ENCODE measurements around the gene CHSY1. TPM values are rescaled to one million over a fixed set of nuclear protein-coding genes. Genes with fewer than 3 reads are reported as not detected.

The CHSY1 gene
- total and polyA plus RNA-seq, 2 of the 4 experiments (the other 2 are of a cell fraction): 40.9 to 53.2 TPM

DNA sequence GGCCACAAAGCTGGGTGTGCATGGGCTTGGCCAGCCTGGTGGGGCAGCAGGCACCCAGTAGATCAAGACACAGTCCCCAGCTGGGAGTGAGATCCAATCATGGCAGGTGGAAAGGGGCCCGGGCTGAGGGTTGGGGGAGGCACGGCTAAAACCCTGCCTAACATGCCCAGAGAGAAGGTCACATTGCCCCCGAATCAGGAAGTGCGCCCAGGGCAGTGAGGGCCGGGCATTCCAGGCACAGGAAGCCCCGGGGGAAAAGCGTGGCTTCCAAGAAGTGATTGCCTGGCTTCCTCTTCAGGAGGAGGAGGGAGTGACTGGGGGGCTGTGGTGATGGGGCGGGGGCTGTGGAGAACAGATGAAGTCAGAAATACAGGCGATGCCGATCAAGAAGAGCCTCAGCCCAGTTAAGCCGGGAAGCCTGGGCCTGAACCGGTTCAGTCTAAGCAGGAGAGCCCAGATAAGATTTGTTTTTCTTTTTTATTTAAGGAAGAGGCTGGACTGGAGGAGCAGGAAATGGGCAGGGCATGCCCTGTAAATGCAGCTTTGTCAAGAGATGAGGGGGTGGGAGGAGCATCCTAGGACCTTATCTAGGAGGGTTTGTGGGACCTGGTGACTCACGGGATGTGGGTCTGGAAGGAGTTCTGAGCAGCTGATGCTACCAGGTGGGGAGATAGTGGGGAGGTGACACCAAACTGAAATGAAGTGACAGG lies 83.9 kb downstream of the CHSY1 start:
- Histone ChIP-seq H3K4ac (ENCODE audit: low read depth, low read length) (peak overlapping the region; percentile 62), H2AK5ac (ENCODE audit: low read depth, low read length) (peak overlapping the region; percentile 98), H3K9me1 (ENCODE audit: insufficient read depth, low read length) (peaks cover 33% of the 10 kb centered on the region), H4K8ac (ENCODE audit: low read depth in 2 of 2, low read length in 2 of 2) (peak overlapping the region; percentile 63 to 79), H2AK9ac (replicated peaks; ENCODE audit: low read depth, low read length, poor library complexity) (peak overlapping the region; percentile 65), H4K20me1 (ENCODE audit: insufficient read depth, low read length) (peaks cover 6% of the 10 kb centered on the region; the same call in 1 of the 2 replicates), H4K91ac (ENCODE audit: insufficient read depth, low read depth, low read length) (peak overlapping the region; percentile 71), H3K36me3 (ENCODE audit: control insufficient read depth, insufficient read depth, low read length) (no peaks in the 10 kb centered on the region), H3K9ac (ENCODE audit: low read depth, low read length) (peak overlapping the region; percentile 33; the same call in 1 of the 2 replicates), H2AFZ (replicated peaks; ENCODE audit: low read length, poor library complexity) (peak overlapping the region; percentile 79), H3K18ac (ENCODE audit: low read depth, low read length) (peak overlapping the region; percentile 68), H3K27me3 (ENCODE audit: control insufficient read depth, insufficient read depth, low read length) (no peaks in the 10 kb centered on the region), H2BK20ac (ENCODE audit: low read depth, low read length) (peak overlapping the region; percentile 75; the same call in 1 of the 2 replicates), H3K23ac (ENCODE audit: low read depth, low read length) (peak overlapping the region; percentile 48; the same call in 1 of the 2 replicates), H3K56ac (ENCODE audit: extremely low read depth, insufficient read depth, low read length) (no peak overlapping the region), H4K5ac (ENCODE audit: low read depth, low read length) (peak overlapping the region; percentile 89), H3K4me2 (ENCODE audit: low read depth, low read length) (peak overlapping the region; percentile 13; the same call in 1 of the 2 replicates), H3K14ac (replicated peaks; ENCODE audit: low read depth, low read length) (peak overlapping the region; percentile 82), H2BK15ac (ENCODE audit: low read depth, low read length) (peak overlapping the region; percentile 82), H3K4me1 (ENCODE audit: control insufficient read depth, insufficient read depth, low read length) (peaks cover 35% of the 10 kb centered on the region), H3K27ac (ENCODE audit: insufficient read depth, low read length) (peak overlapping the region; percentile 82), H3K9me3 (ENCODE audit: control insufficient read depth, insufficient read depth, low read length) (peaks cover 11% of the 10 kb centered on the region), H2BK5ac (ENCODE audit: low read depth, low read length, poor library complexity, severe bottlenecking) (peak overlapping the region; percentile 89), H3K79me1 (ENCODE audit: low read depth in 1 of 2, low read length in 2 of 2) (peaks cover 3 to 40% of the 10 kb centered on the region in 2 experiments), H3K4me3 (ENCODE audit: insufficient read depth, low read depth, low read length) (no peak overlapping the region), H2BK120ac (ENCODE audit: low read depth, low read length) (peak overlapping the region; percentile 78)
- no TSS peak for BruUV-seq (replicated peaks)
- DNase-seq: peak; percentile 97
- dilution Hi-C loops (cut with HindIII; ENCODE audit: low sequenced_read_pairs, unreplicated experiment): no loop called here
- CTCF ChIA-PET: no interaction called here
- POLR2A ChIA-PET (ENCODE audit: unreplicated experiment): no interaction called here
- intact Hi-C loops (cut with micrococcal nuclease): no loop called here
- 49% methylated on average over 10 of the region's 13 CpGs; no CpG with 5 or more reads in 1 of the 2 experiments for WGBS, 2 experiments (ENCODE audit: extremely low coverage in 2 of 2, insufficient read length in 1 of 2)
- peak; percentile 81 for ATAC-seq (ENCODE audit: low read depth)
- in situ Hi-C loops (cut with MboI; ENCODE audit: low sequenced_read_pairs): no loop called here
- TF ChIP-seq, protein P1, sequence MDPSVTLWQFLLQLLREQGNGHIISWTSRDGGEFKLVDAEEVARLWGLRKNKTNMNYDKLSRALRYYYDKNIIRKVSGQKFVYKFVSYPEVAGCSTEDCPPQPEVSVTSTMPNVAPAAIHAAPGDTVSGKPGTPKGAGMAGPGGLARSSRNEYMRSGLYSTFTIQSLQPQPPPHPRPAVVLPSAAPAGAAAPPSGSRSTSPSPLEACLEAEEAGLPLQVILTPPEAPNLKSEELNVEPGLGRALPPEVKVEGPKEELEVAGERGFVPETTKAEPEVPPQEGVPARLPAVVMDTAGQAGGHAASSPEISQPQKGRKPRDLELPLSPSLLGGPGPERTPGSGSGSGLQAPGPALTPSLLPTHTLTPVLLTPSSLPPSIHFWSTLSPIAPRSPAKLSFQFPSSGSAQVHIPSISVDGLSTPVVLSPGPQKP (IDR thresholded peaks at IDR 0.05; ENCODE audit: borderline replicate concordance, low read depth, low read length): no peak
- TF ChIP-seq RFX5 (IDR thresholded peaks at IDR 0.05; ENCODE audit: low read depth, low read length) (no peak), RCOR1 (IDR thresholded peaks at IDR 0.05; ENCODE audit: insufficient replicate concordance, low read length) (no peak), MAFK (IDR thresholded peaks at IDR 0.05; ENCODE audit: low read depth, low read length) (no peak), RAD21 (IDR thresholded peaks at IDR 0.05; ENCODE audit: low read length) (no peak), POLR2A (IDR thresholded peaks at IDR 0.05; ENCODE audit: low read depth, low read length) (no peak), FOS (IDR thresholded peaks at IDR 0.05; ENCODE audit: low read depth, low read length) (peak; percentile 80), NFE2L2 (IDR thresholded peaks at IDR 0.05; ENCODE audit: low read depth, low read length) (no peak), MXI1 (IDR thresholded peaks at IDR 0.05; ENCODE audit: borderline replicate concordance, low read depth, low read length) (no peak), CEBPB (IDR thresholded peaks at IDR 0.05; ENCODE audit: low read depth, low read length) (no peak), SMC3 (IDR thresholded peaks at IDR 0.05; ENCODE audit: low read depth, low read length) (peak; percentile 3; the same call in 1 of the 2 replicates), MAZ (IDR thresholded peaks at IDR 0.05; ENCODE audit: borderline replicate concordance, low read depth, low read length) (0 out of 2 replicates have a peak, but pooled peaks have one; percentile 18)
- TF ChIP-seq, protein P2, sequence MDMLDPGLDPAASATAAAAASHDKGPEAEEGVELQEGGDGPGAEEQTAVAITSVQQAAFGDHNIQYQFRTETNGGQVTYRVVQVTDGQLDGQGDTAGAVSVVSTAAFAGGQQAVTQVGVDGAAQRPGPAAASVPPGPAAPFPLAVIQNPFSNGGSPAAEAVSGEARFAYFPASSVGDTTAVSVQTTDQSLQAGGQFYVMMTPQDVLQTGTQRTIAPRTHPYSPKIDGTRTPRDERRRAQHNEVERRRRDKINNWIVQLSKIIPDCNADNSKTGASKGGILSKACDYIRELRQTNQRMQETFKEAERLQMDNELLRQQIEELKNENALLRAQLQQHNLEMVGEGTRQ (IDR thresholded peaks at IDR 0.05; ENCODE audit: low read depth, low read length): peak; percentile 36; the same call in 1 of the 2 replicates
- TF ChIP-seq, protein P3, sequence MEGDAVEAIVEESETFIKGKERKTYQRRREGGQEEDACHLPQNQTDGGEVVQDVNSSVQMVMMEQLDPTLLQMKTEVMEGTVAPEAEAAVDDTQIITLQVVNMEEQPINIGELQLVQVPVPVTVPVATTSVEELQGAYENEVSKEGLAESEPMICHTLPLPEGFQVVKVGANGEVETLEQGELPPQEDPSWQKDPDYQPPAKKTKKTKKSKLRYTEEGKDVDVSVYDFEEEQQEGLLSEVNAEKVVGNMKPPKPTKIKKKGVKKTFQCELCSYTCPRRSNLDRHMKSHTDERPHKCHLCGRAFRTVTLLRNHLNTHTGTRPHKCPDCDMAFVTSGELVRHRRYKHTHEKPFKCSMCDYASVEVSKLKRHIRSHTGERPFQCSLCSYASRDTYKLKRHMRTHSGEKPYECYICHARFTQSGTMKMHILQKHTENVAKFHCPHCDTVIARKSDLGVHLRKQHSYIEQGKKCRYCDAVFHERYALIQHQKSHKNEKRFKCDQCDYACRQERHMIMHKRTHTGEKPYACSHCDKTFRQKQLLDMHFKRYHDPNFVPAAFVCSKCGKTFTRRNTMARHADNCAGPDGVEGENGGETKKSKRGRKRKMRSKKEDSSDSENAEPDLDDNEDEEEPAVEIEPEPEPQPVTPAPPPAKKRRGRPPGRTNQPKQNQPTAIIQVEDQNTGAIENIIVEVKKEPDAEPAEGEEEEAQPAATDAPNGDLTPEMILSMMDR (conservative IDR thresholded peaks at IDR 0.05; ENCODE audit: low read depth, low read length): no peak
